ENCODE measurements around the gene POLE. TPM values are rescaled to one million over a fixed set of nuclear protein-coding genes. Genes with fewer than 3 reads are reported as not detected.
A peak's percentile ranks its signal among the peaks of the same experiment; 100 is the strongest.

POLE gene
- polyA plus RNA-seq, 1 donor, result 25.9 TPM

- DNase-seq (ENCODE audit: low read depth), result no peak
These were observed 69.9 kb downstream of the POLE start for GRCh38 chr12:132617135-132617701.

DNA sequence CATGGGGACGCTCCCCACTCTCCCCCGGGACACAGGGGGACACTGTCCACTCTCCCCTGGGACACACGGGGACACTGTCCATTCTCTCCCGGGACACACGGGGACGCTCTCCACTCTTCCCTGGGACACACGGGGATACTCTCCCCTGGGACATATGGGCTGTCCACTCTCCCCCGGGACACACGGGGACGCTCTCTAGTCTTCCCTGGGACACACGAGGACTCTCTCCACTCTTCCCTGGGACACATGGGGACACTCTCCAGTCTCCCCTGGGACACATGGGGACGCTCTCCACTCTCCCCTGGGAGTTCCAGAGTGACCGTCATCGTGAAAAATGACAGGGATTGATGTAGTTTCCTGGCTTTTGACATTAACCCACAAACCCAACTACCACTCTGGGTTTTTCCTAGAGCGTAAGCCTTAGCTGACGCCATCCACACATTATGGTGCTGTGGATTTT, 71.5 kb downstream of the POLE start:
- DNase-seq (ENCODE audit: low read depth), result no peak

- peak; percentile 68 for DNase-seq (ENCODE audit: low read depth)
These were observed 72.1 kb downstream of the POLE start for GRCh38 chr12:132614861-132615578.

GRCh38 chr12:132614029-132614428, 73.1 kb downstream of the POLE start:
- no peak for DNase-seq (ENCODE audit: low read depth)

GRCh38 chr12:132611620-132612019, 75.5 kb downstream of the POLE start:
- DNase-seq (ENCODE audit: low read depth), result no peak

DNA sequence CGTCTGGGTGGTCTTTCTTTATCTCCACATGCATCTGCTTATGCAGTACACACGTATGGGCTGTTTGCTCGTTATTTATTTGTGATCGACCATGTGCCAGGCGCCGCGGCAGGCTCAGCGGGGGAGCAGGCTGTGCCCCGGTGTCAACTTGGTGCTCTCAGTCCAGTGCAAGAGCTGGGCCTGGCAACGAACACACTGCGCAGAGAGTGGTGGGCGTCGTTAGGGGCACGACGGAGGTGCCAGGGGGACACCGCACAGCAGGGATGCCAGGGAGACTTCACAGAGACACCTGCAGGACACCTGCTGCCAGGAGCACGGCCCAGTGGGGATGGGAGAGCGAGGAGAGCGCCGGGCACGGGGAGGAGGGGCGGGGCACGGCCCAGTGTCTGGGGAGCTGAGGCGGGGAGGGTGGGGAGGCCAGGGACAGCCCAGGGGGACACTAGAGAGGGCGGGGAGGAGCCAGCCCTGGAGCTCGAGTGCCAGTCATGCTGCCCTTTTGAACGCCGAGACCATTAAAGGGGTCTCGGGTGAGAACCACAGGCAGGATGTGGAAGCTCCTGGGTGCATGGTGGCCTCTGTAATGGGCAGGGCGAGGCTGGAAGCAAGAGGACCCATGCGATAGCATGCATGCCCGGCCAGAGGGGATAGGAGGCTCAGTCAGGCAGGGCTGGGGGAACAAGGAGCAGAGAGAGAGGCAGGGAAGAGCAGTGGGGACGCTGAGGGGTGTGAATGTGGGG, 76.1 kb downstream of the POLE start:
- DNase-seq (ENCODE audit: low read depth), result no peak

GRCh38 chr12:132610051-132610759, 76.9 kb downstream of the POLE start, which contains the start of gene LRCOL1:
LRCOL1 (minus strand) TSS chr12:132610582; CDS start chr12:132606251, 4,331 bp downstream.
- DNase-seq (ENCODE audit: low read depth), result no peak

DNA sequence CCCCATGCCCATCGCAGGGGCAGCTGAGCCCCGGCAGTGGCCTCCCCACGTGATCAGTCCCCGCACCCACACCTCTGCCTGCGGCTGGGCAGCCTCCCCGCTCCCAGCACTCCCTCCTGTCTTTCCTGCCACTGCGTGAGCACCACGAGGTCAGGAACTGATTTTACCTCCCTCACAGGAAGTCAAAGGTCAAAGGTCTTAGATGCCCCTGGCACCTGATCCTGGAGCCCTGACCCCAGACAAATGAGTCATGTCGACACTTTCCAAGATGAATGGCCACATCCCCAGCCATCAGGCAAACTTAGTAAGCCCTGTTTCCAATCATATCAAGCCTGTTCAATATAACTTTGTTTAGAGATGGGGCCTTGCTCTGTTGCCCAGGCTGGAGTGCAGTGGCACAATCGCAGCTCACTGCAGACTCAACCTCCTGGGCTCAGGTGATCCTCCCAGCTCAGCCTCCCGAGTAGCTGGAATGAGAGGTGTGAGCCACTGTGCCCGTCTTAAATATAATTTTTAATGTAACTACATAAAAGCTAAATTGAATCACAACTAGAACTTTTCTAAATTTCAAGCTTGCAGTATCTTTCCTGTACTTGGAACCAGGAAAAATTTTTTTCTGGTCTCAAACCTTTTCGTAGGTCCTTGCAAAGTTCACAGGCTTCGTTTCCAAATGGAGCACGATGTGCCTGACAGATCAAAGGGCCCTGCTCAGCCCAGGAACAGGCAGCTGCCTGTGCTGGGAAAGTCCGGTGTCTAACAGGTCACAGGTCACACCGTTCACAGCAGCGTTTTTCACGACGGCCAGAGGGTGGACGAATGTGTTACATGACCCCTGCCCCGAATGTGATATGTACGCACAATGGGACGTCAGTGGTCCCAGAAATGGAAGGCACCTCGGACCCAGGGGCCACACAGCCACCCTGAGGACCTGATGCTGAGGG, 78.6 kb downstream of the POLE start:
- DNase-seq (ENCODE audit: low read depth), result no peak

- DNase-seq (ENCODE audit: low read depth), result no peak
These were observed 80.2 kb downstream of the POLE start for GRCh38 chr12:132606927-132607326.

DNA sequence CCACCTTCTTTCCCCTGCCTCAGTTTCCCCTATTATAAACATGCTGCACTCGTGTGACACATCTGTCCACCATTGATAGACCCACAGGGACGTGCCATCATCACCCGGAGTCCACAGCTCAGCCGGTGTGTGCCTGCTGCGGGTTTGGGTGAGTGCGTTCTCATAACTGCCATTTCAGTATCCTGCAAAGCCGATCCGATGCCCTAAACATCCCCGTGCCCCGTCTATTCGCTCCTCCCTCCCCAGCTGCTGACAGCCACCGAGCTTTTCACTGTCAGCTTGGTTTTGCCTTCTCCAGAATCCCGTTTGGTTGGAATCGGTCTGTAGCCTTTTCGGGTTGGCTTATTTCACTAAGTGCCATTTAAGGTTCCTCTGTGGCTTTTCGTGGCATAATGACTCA, 80.7 kb downstream of the POLE start:
- no peak for DNase-seq (ENCODE audit: low read depth)

DNA sequence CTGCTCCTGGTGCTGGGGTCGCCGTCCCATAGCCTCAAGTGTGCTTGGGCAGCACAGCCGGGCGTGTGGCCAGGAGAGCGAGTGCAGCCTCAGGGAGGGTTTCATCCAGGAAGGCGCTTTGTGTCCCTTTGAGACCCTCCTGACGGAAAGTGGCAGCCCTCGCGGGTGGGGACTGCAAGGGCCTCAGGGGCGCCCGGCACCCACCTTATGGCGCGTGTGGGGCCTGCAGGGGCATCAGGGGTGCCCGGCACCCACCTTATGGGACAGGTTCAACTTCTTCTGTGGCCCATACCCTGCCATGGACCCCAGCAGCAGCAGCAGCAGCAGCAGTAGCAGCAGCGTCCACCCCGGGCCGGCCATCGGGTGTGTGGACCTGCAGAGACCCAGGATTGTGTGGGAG, 81.2 kb downstream of the POLE start:
- DNase-seq (ENCODE audit: low read depth), result no peak

GRCh38 chr12:132604668-132605441, 82.3 kb downstream of the POLE start:
- DNase-seq (ENCODE audit: low read depth), result no peak

DNA sequence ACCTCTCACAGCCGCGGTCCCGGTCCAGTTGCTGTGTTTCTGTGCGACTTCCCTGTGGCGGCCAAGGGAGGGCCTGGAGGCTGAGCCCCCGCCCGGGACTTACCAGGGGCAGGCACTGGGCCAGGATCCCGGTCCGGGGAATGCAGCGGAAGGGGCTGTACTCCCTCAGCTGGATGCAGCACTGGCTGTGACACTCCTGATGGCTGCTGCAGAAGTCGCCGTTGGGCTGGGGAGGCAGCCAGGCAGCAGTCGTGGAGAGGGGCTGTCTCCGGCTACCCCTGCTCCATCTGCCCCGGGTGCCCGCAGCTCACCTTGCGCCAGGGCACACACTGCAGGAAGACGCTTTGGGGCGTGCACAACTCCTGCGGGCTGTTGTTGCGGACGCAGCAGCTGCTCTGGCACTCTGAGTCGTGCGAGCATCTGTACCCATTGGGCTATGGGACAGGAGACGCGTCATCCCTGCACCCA, 83.0 kb downstream of the POLE start:
- DNase-seq (ENCODE audit: low read depth), result no peak

GRCh38 chr12:132603240-132604150, 83.6 kb downstream of the POLE start:
- DNase-seq (ENCODE audit: low read depth), result no peak

DNA sequence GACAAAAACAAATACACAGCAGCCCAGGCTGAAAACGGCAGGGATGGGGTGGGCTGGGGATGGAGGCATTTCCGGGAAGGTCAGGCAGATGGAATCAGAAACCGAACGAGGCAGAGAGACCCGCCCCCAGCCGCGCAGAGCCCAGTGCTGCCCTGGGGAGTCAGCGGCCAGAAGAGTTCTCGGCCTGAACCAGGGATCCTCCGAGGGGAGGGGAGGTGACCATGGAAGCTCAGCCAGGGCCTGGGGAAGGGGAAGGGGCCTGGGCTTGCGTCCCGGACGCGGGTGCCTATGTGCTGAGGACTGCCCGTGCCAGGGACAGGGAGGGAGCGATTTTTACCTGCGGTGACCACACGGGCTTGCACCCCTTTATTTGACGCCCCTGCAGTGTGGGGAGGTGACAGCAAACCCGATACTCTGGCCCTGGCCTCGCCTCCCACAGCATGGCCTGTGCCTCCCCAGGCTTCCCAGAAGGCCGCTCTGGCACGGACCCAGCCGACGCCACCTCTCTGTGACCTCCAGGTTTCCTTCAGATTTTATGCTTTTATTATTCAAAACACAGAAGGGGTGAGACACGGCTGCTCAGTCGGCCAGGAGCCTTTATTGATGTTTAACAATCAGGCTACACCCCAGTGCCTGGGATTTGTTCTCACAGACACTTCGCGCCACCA, 84.4 kb downstream of the POLE start:
- no peak for DNase-seq (ENCODE audit: low read depth)

- DNase-seq (ENCODE audit: low read depth), result no peak
These were observed 85.8 kb downstream of the POLE start for GRCh38 chr12:132601171-132601883.
